Esophagus muscularis mucosa (tissue), 4 donors: ENCODE data around the gene SCNN1B. TPM values are rescaled to one million over a fixed set of nuclear protein-coding genes. Genes with fewer than 3 reads are reported as not detected.
"Not testable (repeated sequence)": the region's sequence is repeated elsewhere in the genome, so short reads cannot be mapped to it uniquely, and the experiment has no call there.

Experiments used
- DNase-seq: peaks from one replicate; pipeline ENCODE4 v3.0.0-alpha.2; 2017; ENCODE audit errors: extremely low spot score
- H3K27ac ChIP-seq, 4 donors: fragments of 200-600 bp; sonication (generic); replicated peaks in 1 of 4; 1 replicate in 3 of 4; 2 replicates in 1 of 4; pipeline ENCODE4 v1.5.1; 2016 to 2019; ENCODE audit warnings: mild to moderate bottlenecking in 1 of 4
- H3K27me3 ChIP-seq, 4 donors: fragments of 200-600 bp; sonication (generic); one replicate each; pipeline versions ENCODE4 v1.5.1 to v1.6.0; 2016 to 2019
- H3K36me3 ChIP-seq, 4 donors: fragments of 200-600 bp; sonication (generic); one replicate each; pipeline ENCODE4 v1.5.1; 2016 to 2019
- H3K4me1 ChIP-seq, 4 donors: fragments of 200-600 bp; sonication (generic); one replicate each; pipeline ENCODE4 v1.5.1; 2016 to 2019
- H3K4me3 ChIP-seq, 4 donors: fragments of 200-600 bp; sonication (generic); 1 replicate in 2 of 4; 2 replicates in 2 of 4; pipeline ENCODE4 v1.5.1; 2016 to 2019; ENCODE audit warnings: mild to moderate bottlenecking in 4 of 4, moderate library complexity in 1 of 4
- H3K9me3 ChIP-seq, 4 donors: fragments of 200-600 bp; sonication (generic); 1 replicate in 3 of 4; 2 replicates in 1 of 4; pipeline ENCODE4 v1.5.1; 2016 to 2019
- EP300 ChIP-seq: sonication (generic); formaldehyde crosslinking; IDR thresholded peaks from one replicate; pipeline ENCODE4 v1.6.1; 2017; ENCODE audit warnings: antibody characterized with exemption
- POLR2A ChIP-seq: fragments of 450-650 bp; IDR thresholded peaks from one replicate; pipeline ENCODE4 v1.6.1; 2017; ENCODE audit warnings: antibody characterized with exemption, moderate library complexity, mild to moderate bottlenecking, low read depth
- POLR2AphosphoS5 ChIP-seq, 2 donors: sonication (generic); formaldehyde crosslinking; IDR thresholded peaks; one replicate each; pipeline ENCODE4 v1.6.1; 2017; ENCODE audit warnings: antibody characterized with exemption in 2 of 2
- WGBS: methylation state at CpG from one replicate; pipeline ENCODE4 v1.1.5; 2018; 5-methylcytosine and 5-hydroxymethylcytosine counted together
- intact Hi-C: fragments of 100-400 bp; cut with DNase I; formaldehyde crosslinking; loops from one replicate; pipeline ENCODE4 v1.15.1; 2023
- total RNA-seq, 4 donors: library from RNA; depleted of rRNA; stranded (reverse); fragments of >200 nt; gene quantifications; one replicate each; pipeline versions ENCODE4 v1.1.0 to v1.2.1, GENCODE V29; 2016
- TF ChIP-seq, protein P1 (sequence below), 3 experiments: fragments of 200-600 bp in 2 of 3; fragments of 450-650 bp in 1 of 3; sonication (generic) in 2 of 3; IDR thresholded peaks; one replicate each; pipeline ENCODE4 v1.5.1; 2017 to 2019; ENCODE audit warnings: antibody characterized with exemption in 3 of 3, mild to moderate bottlenecking in 2 of 3, moderate library complexity in 1 of 3

The SCNN1B gene
- total RNA-seq, 4 donors from 2014 or later: 1.2 to 4.2 (median 4.0) TPM

DNA sequence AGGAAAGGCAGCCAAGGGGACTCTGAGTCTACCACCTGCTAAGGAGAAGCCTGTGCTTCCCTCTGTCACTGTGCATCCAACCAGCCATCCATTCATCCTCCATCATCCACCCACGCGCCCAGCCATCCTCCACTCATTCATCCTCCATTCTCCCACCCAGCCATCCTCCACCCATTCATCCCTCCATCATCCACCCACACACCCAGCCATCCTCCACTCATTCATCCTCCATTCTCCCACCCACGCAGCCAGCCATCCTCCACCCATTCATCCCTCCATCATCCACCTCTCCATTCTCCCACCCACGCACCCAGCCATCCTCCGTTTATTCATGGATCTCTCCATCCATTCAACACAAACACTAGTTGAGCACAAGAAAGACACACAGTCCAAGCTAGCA lies 76.8 kb downstream of the SCNN1B start:
- intact Hi-C loops: loop anchor here (5.0 kb wide), 1 partner anchor 52 kb away; no protein-coding TSS in a partner anchor
- DNase-seq: no peak
- Histone ChIP-seq H3K27me3 (no peaks in the 10 kb centered on the region), H3K9me3 (no peaks in the 10 kb centered on the region), H3K4me3 (no peak overlapping the region), H3K4me1 (no peaks in the 10 kb centered on the region), H3K36me3 (no peaks in the 10 kb centered on the region), H3K27ac (no peak overlapping the region)
- no peak for TF ChIP-seq POLR2A
- no peak for TF ChIP-seq EP300
- 86% methylated on average over 5 of the region's 5 CpGs for WGBS

DNA sequence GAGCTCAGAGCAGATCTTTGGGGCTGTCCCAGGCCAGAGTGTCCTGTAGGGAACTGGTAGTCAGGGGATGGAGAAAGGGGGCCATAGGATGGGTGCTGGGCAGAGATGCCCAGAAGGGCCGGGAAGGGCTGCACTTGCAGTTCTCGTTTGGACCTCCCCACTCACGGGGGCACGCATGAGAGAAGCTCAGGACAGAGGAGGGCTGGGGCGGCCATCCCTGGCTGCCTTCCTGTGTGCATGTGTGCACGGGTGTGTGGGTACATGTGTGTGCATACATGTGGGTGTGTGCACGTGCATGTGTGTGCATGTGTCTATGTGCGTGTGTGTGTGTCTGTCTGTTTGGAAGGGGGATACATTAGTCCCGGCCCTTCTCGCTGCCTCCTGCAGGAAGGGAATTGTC lies 77.6 kb downstream of the SCNN1B start:
- Histone ChIP-seq H3K9me3 (no peaks in the 10 kb centered on the region), H3K27ac (no peak overlapping the region), H3K27me3 (no peaks in the 10 kb centered on the region), H3K36me3 (no peaks in the 10 kb centered on the region), H3K4me3 (no peak overlapping the region), H3K4me1 (no peaks in the 10 kb centered on the region)
- 86% methylated on average over 10 of the region's 10 CpGs for WGBS
- no peak for DNase-seq
- intact Hi-C loops: loop anchor here (5.0 kb wide), 1 partner anchor 52 kb away; no protein-coding TSS in a partner anchor
- TF ChIP-seq POLR2AphosphoS5 (IDR thresholded peaks at IDR 0.05): no peak
- TF ChIP-seq, protein P1, sequence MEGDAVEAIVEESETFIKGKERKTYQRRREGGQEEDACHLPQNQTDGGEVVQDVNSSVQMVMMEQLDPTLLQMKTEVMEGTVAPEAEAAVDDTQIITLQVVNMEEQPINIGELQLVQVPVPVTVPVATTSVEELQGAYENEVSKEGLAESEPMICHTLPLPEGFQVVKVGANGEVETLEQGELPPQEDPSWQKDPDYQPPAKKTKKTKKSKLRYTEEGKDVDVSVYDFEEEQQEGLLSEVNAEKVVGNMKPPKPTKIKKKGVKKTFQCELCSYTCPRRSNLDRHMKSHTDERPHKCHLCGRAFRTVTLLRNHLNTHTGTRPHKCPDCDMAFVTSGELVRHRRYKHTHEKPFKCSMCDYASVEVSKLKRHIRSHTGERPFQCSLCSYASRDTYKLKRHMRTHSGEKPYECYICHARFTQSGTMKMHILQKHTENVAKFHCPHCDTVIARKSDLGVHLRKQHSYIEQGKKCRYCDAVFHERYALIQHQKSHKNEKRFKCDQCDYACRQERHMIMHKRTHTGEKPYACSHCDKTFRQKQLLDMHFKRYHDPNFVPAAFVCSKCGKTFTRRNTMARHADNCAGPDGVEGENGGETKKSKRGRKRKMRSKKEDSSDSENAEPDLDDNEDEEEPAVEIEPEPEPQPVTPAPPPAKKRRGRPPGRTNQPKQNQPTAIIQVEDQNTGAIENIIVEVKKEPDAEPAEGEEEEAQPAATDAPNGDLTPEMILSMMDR (IDR thresholded peaks at IDR 0.05): no peak
- no peak for TF ChIP-seq POLR2A
- no peak for TF ChIP-seq EP300

DNA sequence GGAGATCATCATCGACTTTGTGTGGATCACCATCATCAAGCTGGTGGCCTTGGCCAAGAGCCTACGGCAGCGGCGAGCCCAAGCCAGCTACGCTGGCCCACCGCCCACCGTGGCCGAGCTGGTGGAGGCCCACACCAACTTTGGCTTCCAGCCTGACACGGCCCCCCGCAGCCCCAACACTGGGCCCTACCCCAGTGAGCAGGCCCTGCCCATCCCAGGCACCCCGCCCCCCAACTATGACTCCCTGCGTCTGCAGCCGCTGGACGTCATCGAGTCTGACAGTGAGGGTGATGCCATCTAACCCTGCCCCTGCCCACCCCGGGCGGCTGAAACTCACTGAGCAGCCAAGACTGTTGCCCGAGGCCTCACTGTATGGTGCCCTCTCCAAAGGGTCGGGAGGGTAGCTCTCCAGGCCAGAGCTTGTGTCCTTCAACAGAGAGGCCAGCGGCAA lies 78.4 kb downstream of the SCNN1B start:
- DNase-seq: no peak
- Histone ChIP-seq H3K9me3 (no peaks in the 10 kb centered on the region), H3K4me1 (no peaks in the 10 kb centered on the region), H3K27me3 (no peaks in the 10 kb centered on the region), H3K27ac (no peak overlapping the region), H3K4me3 (no peak overlapping the region), H3K36me3 (no peaks in the 10 kb centered on the region)
- 92% methylated on average over 8 of the region's 20 CpGs for WGBS
- TF ChIP-seq POLR2AphosphoS5 (IDR thresholded peaks at IDR 0.05) (no peak), POLR2A (no peak), EP300 (no peak)
- TF ChIP-seq, protein P1 (IDR thresholded peaks at IDR 0.05): no peak
- intact Hi-C loops: no loop called here

DNA sequence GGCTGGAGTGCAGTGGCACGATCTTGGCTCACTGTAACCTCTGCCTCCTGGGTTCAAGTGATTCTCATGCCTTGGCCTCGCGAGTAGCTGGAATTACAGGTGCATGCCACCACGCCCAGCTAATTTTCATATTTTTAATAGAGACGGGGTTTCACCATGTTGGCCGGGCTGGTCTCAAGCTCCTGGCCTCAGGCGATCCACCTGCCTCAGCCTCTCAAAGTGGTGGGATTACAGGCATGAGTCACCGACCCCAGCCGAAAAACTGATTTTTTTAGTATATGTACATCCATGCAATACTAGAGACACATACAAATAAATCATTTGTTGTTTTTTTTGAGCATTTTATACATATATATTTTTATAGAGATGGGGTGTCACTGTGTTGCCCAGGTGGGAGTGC lies 79.6 kb downstream of the SCNN1B start:
- H3K36me3 ChIP-seq, intact Hi-C loops, H3K4me3 ChIP-seq, DNase-seq, H3K4me1 ChIP-seq, H3K27ac ChIP-seq, H3K9me3 ChIP-seq, H3K27me3 ChIP-seq: not testable (repeated sequence)
- WGBS: 96% methylated on average over 9 of the region's 9 CpGs

DNA sequence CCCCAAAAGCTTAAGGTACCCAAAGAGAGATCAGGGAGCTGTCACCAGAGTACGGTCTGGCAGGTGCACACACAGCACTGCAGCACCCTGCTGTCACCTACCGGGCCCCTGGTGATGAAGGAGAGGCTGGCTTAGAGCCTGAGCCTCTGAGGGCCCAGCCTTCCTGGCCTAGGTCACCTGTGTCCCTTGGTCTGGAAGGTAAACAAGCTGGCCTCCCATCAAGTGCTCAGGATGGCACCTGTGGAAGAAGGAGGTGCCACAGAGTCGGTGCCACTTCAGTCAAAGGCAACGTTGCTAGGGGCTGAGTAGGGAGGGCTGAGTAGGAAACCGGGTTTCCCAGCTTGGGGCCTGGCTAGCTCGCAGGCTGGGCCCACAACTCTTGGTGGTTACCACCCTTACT lies 80.2 kb downstream of the SCNN1B start:
- TF ChIP-seq POLR2A: no peak
- TF ChIP-seq POLR2AphosphoS5 (IDR thresholded peaks at IDR 0.05): no peak
- TF ChIP-seq, protein P1 (IDR thresholded peaks at IDR 0.05): no peak
- no peak for TF ChIP-seq EP300
- Histone ChIP-seq H3K27ac (no peak overlapping the region), H3K4me1 (no peaks in the 10 kb centered on the region), H3K27me3 (no peaks in the 10 kb centered on the region), H3K9me3 (no peaks in the 10 kb centered on the region), H3K4me3 (no peak overlapping the region), H3K36me3 (no peaks in the 10 kb centered on the region)
- intact Hi-C loops: no loop called here
- DNase-seq: no peak
- WGBS: 86% methylated on average over 5 of the region's 6 CpGs

DNA sequence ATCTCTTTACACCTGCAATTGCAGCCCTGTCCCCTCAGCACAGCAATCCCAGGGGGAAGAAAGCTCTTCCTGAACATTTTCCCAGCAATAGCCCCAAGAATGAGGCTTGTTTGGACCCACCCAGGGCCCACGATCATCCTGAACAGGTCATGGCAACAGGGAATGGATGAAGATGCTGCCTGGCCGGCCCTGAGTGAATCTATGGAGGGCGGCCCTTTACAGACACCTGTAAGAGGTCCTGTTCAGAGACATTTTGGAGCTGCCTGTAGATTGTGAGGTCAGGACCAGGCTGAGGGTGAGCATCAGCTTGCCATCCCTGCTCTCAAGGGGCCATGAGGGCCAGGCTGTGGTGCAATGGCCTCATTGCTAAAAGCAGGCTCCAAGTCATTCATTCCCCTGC lies 81.8 kb downstream of the SCNN1B start:
- intact Hi-C loops: no loop called here

More for the DNA sequence above, 81.8 kb downstream of the SCNN1B start:
- H3K9me3 ChIP-seq: no peaks in the 10 kb centered on the region
- DNase-seq: no peak
- no peaks in the 10 kb centered on the region for H3K4me1 ChIP-seq
- no peak overlapping the region for H3K27ac ChIP-seq
- TF ChIP-seq POLR2A (no peak), POLR2AphosphoS5 (IDR thresholded peaks at IDR 0.05) (no peak), EP300 (no peak)
- TF ChIP-seq, protein P1 (IDR thresholded peaks at IDR 0.05): no peak
- peaks cover 8 to 15% (median 11%) of the 10 kb centered on the region in 4 donors for H3K36me3 ChIP-seq
- no peaks in the 10 kb centered on the region for H3K27me3 ChIP-seq
- WGBS: 78% methylated on average over 3 of the region's 3 CpGs
- H3K4me3 ChIP-seq: no peak overlapping the region
